ENCODE results near the gene ACBD6.

GRCh38 chr1:180376253-180376652 is 126.1 kb downstream of the ACBD6 start:
- no peak for TF ChIP-seq EZH2 (IDR thresholded peaks at IDR 0.05; ENCODE audit: insufficient read depth, poor library complexity, severe bottlenecking)
- no peak for TF ChIP-seq EZH2phosphoT487 (IDR thresholded peaks at IDR 0.05; ENCODE audit: insufficient read depth, low read depth)

Measured in GM23248 (cell line).